H9 (cell line): Measurements from ENCODE around the gene LRIG3. TPM values are rescaled to one million over a fixed set of nuclear protein-coding genes. Genes with fewer than 3 reads are reported as not detected.

Source experiments
- DNase-seq: peaks from one replicate; pipeline ENCODE4 v3.0.0-alpha.2; 2017
- H2AFZ ChIP-seq: one replicate; pipeline ENCODE4 v1.6.1; 2013; ENCODE audit warnings: mild to moderate bottlenecking, low read length, control low read depth, moderate library complexity
- H2AK5ac ChIP-seq: 2 replicates; pipeline ENCODE4 v1.6.1; 2013; ENCODE audit warnings: low read length, control low read depth, mixed read lengths; ENCODE audit not compliant: insufficient read length
- H2BK120ac ChIP-seq: one replicate; pipeline ENCODE4 v1.6.1; 2013; ENCODE audit warnings: low read depth, mild to moderate bottlenecking, low read length, control low read depth, inconsistent platforms; ENCODE audit not compliant: poor library complexity, severe bottlenecking
- H2BK12ac ChIP-seq: 2 replicates; pipeline ENCODE4 v1.6.1; 2013; ENCODE audit warnings: low read length, control low read depth, mixed read lengths, low read depth; ENCODE audit not compliant: insufficient read length
- H2BK15ac ChIP-seq: 2 replicates; pipeline ENCODE4 v1.6.1; 2013; ENCODE audit warnings: low read depth, low read length, control low read depth
- H2BK20ac ChIP-seq: one replicate; pipeline ENCODE4 v1.6.1; 2013; ENCODE audit warnings: low read depth, mild to moderate bottlenecking, low read length, control low read depth, inconsistent platforms; ENCODE audit not compliant: poor library complexity, severe bottlenecking
- H2BK5ac ChIP-seq: 2 replicates; pipeline ENCODE4 v1.6.1; 2013; ENCODE audit warnings: low read length, control low read depth, mixed read lengths; ENCODE audit not compliant: insufficient read length
- H3K14ac ChIP-seq: 2 replicates; pipeline ENCODE4 v1.6.1; 2013; ENCODE audit warnings: low read length, control low read depth; ENCODE audit not compliant: insufficient read depth
- H3K18ac ChIP-seq: 2 replicates; pipeline ENCODE4 v1.6.1; 2013; ENCODE audit warnings: low read depth, mild to moderate bottlenecking, mixed read lengths, low read length, control low read depth; ENCODE audit not compliant: insufficient read length
- H3K23ac ChIP-seq: 2 replicates; pipeline ENCODE4 v1.6.1; 2013; ENCODE audit warnings: low read length, control low read depth, mixed read lengths, low read depth; ENCODE audit not compliant: insufficient read length
- H3K23me2 ChIP-seq: 2 replicates; pipeline ENCODE4 v1.6.1; 2013; ENCODE audit warnings: low read depth, mild to moderate bottlenecking, mixed read lengths, low read length, control low read depth; ENCODE audit not compliant: insufficient read length, poor library complexity, severe bottlenecking
- H3K27ac ChIP-seq: 2 replicates; pipeline ENCODE4 v1.5.1; 2013; ENCODE audit warnings: low read length, control low read depth, mixed read lengths, low read depth; ENCODE audit not compliant: insufficient read length
- H3K27me3 ChIP-seq: 2 replicates; pipeline ENCODE4 v1.6.1; 2013; ENCODE audit warnings: low read length, control low read depth, inconsistent platforms; ENCODE audit not compliant: insufficient read depth
- H3K4ac ChIP-seq: 2 replicates; pipeline ENCODE4 v1.6.1; 2013; ENCODE audit warnings: low read depth, mild to moderate bottlenecking, control low read depth, inconsistent platforms, low read length, moderate library complexity
- H3K4me1 ChIP-seq: 2 replicates; pipeline ENCODE4 v1.6.1; 2013; ENCODE audit warnings: low read length, control low read depth, inconsistent platforms; ENCODE audit not compliant: insufficient read depth
- H3K4me2 ChIP-seq: 2 replicates; pipeline ENCODE4 v1.6.1; 2013; ENCODE audit warnings: low read length, control low read depth, mixed read lengths; ENCODE audit not compliant: insufficient read length, insufficient read depth
- H3K56ac ChIP-seq: 2 replicates; pipeline ENCODE4 v1.6.1; 2013; ENCODE audit warnings: low read depth, mild to moderate bottlenecking, mixed read lengths, low read length, control low read depth; ENCODE audit not compliant: insufficient read length
- H3K79me1 ChIP-seq: 2 replicates; pipeline ENCODE4 v1.6.1; 2013; ENCODE audit warnings: low read depth, mild to moderate bottlenecking, moderate library complexity, low read length, control low read depth, inconsistent platforms; ENCODE audit not compliant: insufficient read depth, poor library complexity, severe bottlenecking
- H3K79me2 ChIP-seq: 2 replicates; pipeline ENCODE4 v1.6.1; 2013; ENCODE audit warnings: low read length, control low read depth, inconsistent platforms; ENCODE audit not compliant: insufficient read depth
- H3K9ac ChIP-seq: 2 replicates; pipeline ENCODE4 v1.6.1; 2013; ENCODE audit warnings: low read length, control low read depth, mixed read lengths; ENCODE audit not compliant: insufficient read length; ENCODE audit errors: extremely low read depth
- H3K9me3 ChIP-seq: one replicate; pipeline ENCODE4 v1.6.1; 2013; ENCODE audit warnings: low read depth, low read length, inconsistent platforms; ENCODE audit not compliant: control insufficient read depth
- H3T11ph ChIP-seq: one replicate; pipeline ENCODE4 v1.6.1; 2013; ENCODE audit warnings: mild to moderate bottlenecking, low read length, control low read depth, inconsistent platforms
- H4K20me1 ChIP-seq: one replicate; pipeline ENCODE4 v1.6.1; 2013; ENCODE audit not compliant: control insufficient read depth, insufficient read length, insufficient read depth
- H4K5ac ChIP-seq: 2 replicates; pipeline ENCODE4 v1.6.1; 2013; ENCODE audit warnings: low read depth, mild to moderate bottlenecking, mixed read lengths, low read length, control low read depth; ENCODE audit not compliant: insufficient read length
- H4K8ac ChIP-seq: replicated peaks from 2 replicates; pipeline ENCODE4 v1.6.1; 2013; ENCODE audit warnings: low read length, control low read depth, mixed read lengths, low read depth; ENCODE audit not compliant: insufficient read length
- H4K91ac ChIP-seq: 2 replicates; pipeline ENCODE4 v1.6.1; 2013; ENCODE audit warnings: low read depth, mild to moderate bottlenecking, moderate library complexity, mixed read lengths, low read length, control low read depth; ENCODE audit not compliant: insufficient read length
- H3K27ac Mint-ChIP-seq, 3 experiments: 2 replicates in 2 of 3; 3 replicates in 1 of 3; pipeline ENCODE4 v1.8.0; 2020 to 2021; ENCODE audit warnings: mixed read lengths in 3 of 3, mild to moderate bottlenecking in 1 of 3, moderate library complexity in 1 of 3
- H3K27me3 Mint-ChIP-seq: 2 replicates; pipeline ENCODE4 v1.8.0; 2021; ENCODE audit warnings: low read depth, mild to moderate bottlenecking, moderate library complexity, mixed read lengths
- H3K36me3 Mint-ChIP-seq, 3 experiments: 2 replicates in 2 of 3; 3 replicates in 1 of 3; pipeline ENCODE4 v1.8.0; 2020 to 2021; ENCODE audit warnings: low read depth in 3 of 3, mixed read lengths in 3 of 3; ENCODE audit not compliant: insufficient read depth in 1 of 3
- H3K4me1 Mint-ChIP-seq, 2 experiments: 2 replicates each; pipeline ENCODE4 v1.8.0; 2020; ENCODE audit warnings: mixed read lengths in 2 of 2
- H3K4me3 Mint-ChIP-seq, 2 experiments: 2 replicates in 1 of 2; 3 replicates in 1 of 2; pipeline ENCODE4 v1.8.0; 2020 to 2021; ENCODE audit warnings: mild to moderate bottlenecking in 2 of 2, mixed read lengths in 2 of 2, moderate library complexity in 1 of 2
- H3K9me3 Mint-ChIP-seq, 2 experiments: 2 replicates in 1 of 2; 3 replicates in 1 of 2; pipeline ENCODE4 v1.8.0; 2020; ENCODE audit warnings: mild to moderate bottlenecking in 2 of 2, mixed read lengths in 2 of 2, moderate library complexity in 1 of 2
- CTCF ChIP-seq: fragments of 200-600 bp; sonication (generic); conservative IDR thresholded peaks from 3 replicates; pipeline ENCODE4 v1.8.0; 2021; ENCODE audit warnings: antibody characterized with exemption, mild to moderate bottlenecking
- WGBS: extraction: QIAGEN DNeasy Blood & Tissue Kit; methylation state at CpG from one replicate; pipeline ENCODE4 v1.1.7; 2013; ENCODE audit warnings: missing lambda C conversion rate, low lambda C conversion rate, mixed read lengths; ENCODE audit not compliant: insufficient read length; ENCODE audit errors: extremely low coverage; 5-methylcytosine and 5-hydroxymethylcytosine counted together
- total RNA-seq: library from RNA; stranded (reverse); gene quantifications from 2 replicates; pipeline ENCODE4 v1.2.1, GENCODE V29; 2021

LRIG3 gene
- total RNA-seq, 1 experiment from 2014 or later = 10.9 TPM

GRCh38 chr12:58943079-58943478 is 22.8 kb upstream of the LRIG3 start:
- no peak overlapping the region for H3K27ac ChIP-seq
- TF ChIP-seq CTCF = no peak
- H3K79me2 ChIP-seq = no peaks in the 10 kb centered on the region
- no peak overlapping the region for H3K56ac ChIP-seq
- no peak overlapping the region for H3K14ac ChIP-seq
- H3K4me2 ChIP-seq = no peak overlapping the region
- H4K91ac ChIP-seq = no peak overlapping the region
- H4K5ac ChIP-seq = no peak overlapping the region
- H2BK20ac ChIP-seq = no peak overlapping the region
- no peak overlapping the region for H3K18ac ChIP-seq
- H2AK5ac ChIP-seq = no peak overlapping the region
- no peaks in the 10 kb centered on the region for H3K4me1 Mint-ChIP-seq
- H3K4me1 ChIP-seq = no peaks in the 10 kb centered on the region
- no peak overlapping the region for H3K4ac ChIP-seq
- H3K4me3 Mint-ChIP-seq = no peak overlapping the region
- no peaks in the 10 kb centered on the region for H3K79me1 ChIP-seq
- H4K8ac ChIP-seq = no peak overlapping the region
- peaks cover 5 to 9% of the 10 kb centered on the region in 2 experiments; a peak in 4 of 5 replicates for H3K9me3 Mint-ChIP-seq
- no peak overlapping the region for H2BK5ac ChIP-seq
- no peaks in the 10 kb centered on the region for H3K27me3 Mint-ChIP-seq
- H2AFZ ChIP-seq = no peak overlapping the region
- DNase-seq = no peak
- H3K9me3 ChIP-seq = no peaks in the 10 kb centered on the region
- H3K23ac ChIP-seq = no peak overlapping the region
- H3T11ph ChIP-seq = no peak overlapping the region
- WGBS = no CpG with 5 or more reads among the region's 3 CpGs
- H2BK12ac ChIP-seq = no peak overlapping the region
- no peak overlapping the region for H2BK15ac ChIP-seq
- H3K27ac Mint-ChIP-seq = no peak overlapping the region
- H3K9ac ChIP-seq = no peak overlapping the region
- H3K27me3 ChIP-seq = no peaks in the 10 kb centered on the region
- H2BK120ac ChIP-seq = no peak overlapping the region
- peaks cover 0 to 9% (median 0%) of the 10 kb centered on the region in 3 experiments; a peak in 4 of 7 replicates for H3K36me3 Mint-ChIP-seq
- no peaks in the 10 kb centered on the region for H3K23me2 ChIP-seq
- no peaks in the 10 kb centered on the region for H4K20me1 ChIP-seq
